Measurements from ENCODE around the gene MMP12.

MMP12 gene

GRCh38 chr11:102842930-102843329 lies 31.9 kb downstream of the MMP12 start:
- CTCF ChIA-PET = interaction anchor here (0.6 kb wide), 1 partner anchor 28 kb away, joined by 3 read pairs; no protein-coding TSS in a partner anchor
- no peak for TF ChIP-seq LEF1 (IDR thresholded peaks at IDR 0.05; ENCODE audit: borderline replicate concordance)
- TF ChIP-seq SUZ12 (IDR thresholded peaks at IDR 0.05) = no peak
- POLR2A ChIA-PET = no interaction called here
- DNase-seq (ENCODE audit: extremely low spot score) = no peak

- ChIA-PET POLR2A (no interaction called here), CTCF (no interaction called here)
- no peak for TF ChIP-seq SP1 (IDR thresholded peaks at IDR 0.05)
- no peak for TF ChIP-seq TARDBP (IDR thresholded peaks at IDR 0.05)
- TF ChIP-seq LEF1 (IDR thresholded peaks at IDR 0.05; ENCODE audit: borderline replicate concordance) = no peak
- no peak for TF ChIP-seq FOXM1 (IDR thresholded peaks at IDR 0.05; ENCODE audit: borderline replicate concordance)
- no peak for DNase-seq (ENCODE audit: extremely low spot score)
These were observed 34.8 kb downstream of the MMP12 start for GRCh38 chr11:102840018-102840417.

- no peak for TF ChIP-seq FOXM1 (IDR thresholded peaks at IDR 0.05; ENCODE audit: borderline replicate concordance)
- no peak for TF ChIP-seq SP1 (IDR thresholded peaks at IDR 0.05)
- TF ChIP-seq ELF4 (IDR thresholded peaks at IDR 0.05) = no peak
- TF ChIP-seq SUZ12 (IDR thresholded peaks at IDR 0.05) = no peak
- TF ChIP-seq HDGF (IDR thresholded peaks at IDR 0.05; ENCODE audit: borderline replicate concordance) = no peak
- no peak for TF ChIP-seq L3MBTL2 (conservative IDR thresholded peaks at IDR 0.05)
- no peak for TF ChIP-seq ARNT (IDR thresholded peaks at IDR 0.05)
- TF ChIP-seq CTBP1 (IDR thresholded peaks at IDR 0.05; ENCODE audit: borderline replicate concordance) = no peak
- no peak for TF ChIP-seq FOXK2 (IDR thresholded peaks at IDR 0.05)
- TF ChIP-seq NFRKB (IDR thresholded peaks at IDR 0.05) = no peak
- CTCF ChIA-PET = no interaction called here
- POLR2A ChIA-PET = no interaction called here
- DNase-seq (ENCODE audit: extremely low spot score) = no peak
These were observed 37.1 kb downstream of the MMP12 start for GRCh38 chr11:102837646-102838045.

GRCh38 chr11:102837156-102837555 lies 37.6 kb downstream of the MMP12 start:
- TF ChIP-seq ARNT (IDR thresholded peaks at IDR 0.05) = no peak
- TF ChIP-seq PKNOX1 (IDR thresholded peaks at IDR 0.05) = no peak
- TF ChIP-seq FOXK2 (IDR thresholded peaks at IDR 0.05) = no peak
- TF ChIP-seq CTBP1 (IDR thresholded peaks at IDR 0.05; ENCODE audit: borderline replicate concordance) = no peak
- TF ChIP-seq FOXM1 (IDR thresholded peaks at IDR 0.05; ENCODE audit: borderline replicate concordance) = no peak
- TF ChIP-seq ZNF384 (IDR thresholded peaks at IDR 0.05) = no peak
- TF ChIP-seq NFRKB (IDR thresholded peaks at IDR 0.05) = no peak
- no peak for TF ChIP-seq SP1 (IDR thresholded peaks at IDR 0.05)
- TF ChIP-seq FOXA1 (IDR thresholded peaks at IDR 0.05) = no peak
- TF ChIP-seq LEF1 (IDR thresholded peaks at IDR 0.05; ENCODE audit: borderline replicate concordance) = no peak
- no peak for TF ChIP-seq SUZ12 (IDR thresholded peaks at IDR 0.05)
- no peak for TF ChIP-seq TARDBP (IDR thresholded peaks at IDR 0.05)
- CTCF ChIA-PET = no interaction called here
- no peak for DNase-seq (ENCODE audit: extremely low spot score)
- POLR2A ChIA-PET = no interaction called here

GRCh38 chr11:102836290-102836875 lies 38.4 kb downstream of the MMP12 start:
- ChIA-PET CTCF (no interaction called here), POLR2A (no interaction called here)
- TF ChIP-seq FOXA1 (IDR thresholded peaks at IDR 0.05) = no peak
- no peak for TF ChIP-seq ELF4 (IDR thresholded peaks at IDR 0.05)
- no peak for TF ChIP-seq LEF1 (IDR thresholded peaks at IDR 0.05; ENCODE audit: borderline replicate concordance)
- no peak for TF ChIP-seq ZNF384 (IDR thresholded peaks at IDR 0.05)
- TF ChIP-seq L3MBTL2 (conservative IDR thresholded peaks at IDR 0.05) = no peak
- TF ChIP-seq CTBP1 (IDR thresholded peaks at IDR 0.05; ENCODE audit: borderline replicate concordance) = no peak
- TF ChIP-seq HDGF (IDR thresholded peaks at IDR 0.05; ENCODE audit: borderline replicate concordance) = no peak
- TF ChIP-seq BHLHE40 (IDR thresholded peaks at IDR 0.05; ENCODE audit: borderline replicate concordance) = no peak
- no peak for TF ChIP-seq ARNT (IDR thresholded peaks at IDR 0.05)
- no peak for TF ChIP-seq PKNOX1 (IDR thresholded peaks at IDR 0.05)
- no peak for TF ChIP-seq SUZ12 (IDR thresholded peaks at IDR 0.05)
- no peak for TF ChIP-seq FOXM1 (IDR thresholded peaks at IDR 0.05; ENCODE audit: borderline replicate concordance)
- no peak for TF ChIP-seq TARDBP (IDR thresholded peaks at IDR 0.05)
- TF ChIP-seq NFRKB (IDR thresholded peaks at IDR 0.05) = no peak
- TF ChIP-seq FOXK2 (IDR thresholded peaks at IDR 0.05) = no peak
- no peak for DNase-seq (ENCODE audit: extremely low spot score)

- no peak for TF ChIP-seq ELF4 (IDR thresholded peaks at IDR 0.05)
- no peak for TF ChIP-seq FOXA1 (IDR thresholded peaks at IDR 0.05)
- no peak for TF ChIP-seq L3MBTL2 (conservative IDR thresholded peaks at IDR 0.05)
- TF ChIP-seq ARNT (IDR thresholded peaks at IDR 0.05) = no peak
- no peak for TF ChIP-seq CTBP1 (IDR thresholded peaks at IDR 0.05; ENCODE audit: borderline replicate concordance)
- TF ChIP-seq LEF1 (IDR thresholded peaks at IDR 0.05; ENCODE audit: borderline replicate concordance) = no peak
- no peak for TF ChIP-seq TARDBP (IDR thresholded peaks at IDR 0.05)
- no peak for TF ChIP-seq SP1 (IDR thresholded peaks at IDR 0.05)
- no peak for TF ChIP-seq FOXM1 (IDR thresholded peaks at IDR 0.05; ENCODE audit: borderline replicate concordance)
- no peak for TF ChIP-seq FOXK2 (IDR thresholded peaks at IDR 0.05)
- no peak for TF ChIP-seq BHLHE40 (IDR thresholded peaks at IDR 0.05; ENCODE audit: borderline replicate concordance)
- CTCF ChIA-PET = no interaction called here
- DNase-seq (ENCODE audit: extremely low spot score) = no peak
- POLR2A ChIA-PET = no interaction called here
These were observed 41.1 kb downstream of the MMP12 start for GRCh38 chr11:102833731-102834130.

- TF ChIP-seq ELF4 (IDR thresholded peaks at IDR 0.05) (no peak), SUZ12 (IDR thresholded peaks at IDR 0.05) (no peak), LEF1 (IDR thresholded peaks at IDR 0.05; ENCODE audit: borderline replicate concordance) (no peak), ARNT (IDR thresholded peaks at IDR 0.05) (no peak), CTBP1 (IDR thresholded peaks at IDR 0.05; ENCODE audit: borderline replicate concordance) (no peak)
- ChIA-PET CTCF (no interaction called here), POLR2A (no interaction called here)
- DNase-seq (ENCODE audit: extremely low spot score) = no peak
These were observed 42.2 kb downstream of the MMP12 start for GRCh38 chr11:102832612-102833011.
